SK-MEL-5 (cell line): Measurements from ENCODE around the gene SLC2A4RG. TPM values are rescaled to one million over a fixed set of nuclear protein-coding genes. Genes with fewer than 3 reads are reported as not detected.
A peak's percentile ranks its signal among the peaks of the same experiment; 100 is the strongest.

ENCODE experiments used
- DNase-seq: peaks from one replicate; pipeline ENCODE4 v3.0.0-alpha.2; 2016; ENCODE audit warnings: low read depth, low spot score
- in situ Hi-C: cut with HindIII; loops from 2 replicates; pipeline ENCODE4 v1.10.0; 2016; ENCODE audit warnings: low sequenced_read_pairs, high pct_unique_total_duplicates, low pct_unique_long_range_greater_than_20kb
- small RNA-seq, 2 experiments: library from RNA; depleted of rRNA; stranded (forward); fragments of <200 nt; gene quantifications; one replicate each; pipeline ENCODE3, GENCODE V24; 2014
- total RNA-seq: library from RNA; depleted of rRNA; stranded (reverse); fragments of >200 nt; shearing (Covaris generic); gene quantifications from 2 replicates; pipeline ENCODE4 v1.2.3, GENCODE V29; 2014; rRNA removed

Gene SLC2A4RG
- total RNA-seq, 1 experiment from 2014 or later, result 11.4 TPM

DNA sequence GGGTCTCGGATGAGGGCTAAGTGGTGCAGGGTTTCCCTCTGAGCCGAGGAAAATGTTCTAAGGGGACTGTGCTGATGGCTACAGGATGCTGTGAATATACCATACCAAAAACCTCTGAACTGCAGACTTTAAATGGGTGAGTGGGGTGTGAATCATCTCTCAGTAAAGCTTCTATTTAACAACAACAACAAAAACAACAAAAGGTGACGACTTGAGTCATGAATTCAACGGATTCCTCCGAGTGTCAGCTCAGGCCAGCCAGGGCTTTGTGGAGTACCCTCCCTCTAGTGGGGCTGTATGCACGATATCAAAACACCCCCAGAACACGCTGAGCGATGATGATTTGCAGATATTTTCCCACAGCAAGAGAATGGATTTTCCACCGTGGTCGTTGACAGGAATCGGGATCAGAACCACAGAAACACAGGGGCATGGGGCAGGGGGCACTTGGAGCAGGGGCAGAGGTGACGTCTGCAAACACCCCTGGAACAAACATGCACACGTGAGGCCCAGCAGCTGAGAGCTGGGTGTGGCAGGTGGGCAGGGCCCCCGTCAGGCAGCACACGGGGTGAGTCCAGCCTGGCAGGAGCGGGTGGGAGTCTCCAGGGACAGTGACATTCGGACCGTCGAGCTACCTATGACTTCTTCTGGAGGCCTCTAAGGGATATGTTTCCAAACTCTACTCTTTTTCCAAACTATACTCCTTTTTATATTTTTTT lies 38.6 kb downstream of the SLC2A4RG start:
- in situ Hi-C loops, result no loop called here
- DNase-seq, result no peak

DNA sequence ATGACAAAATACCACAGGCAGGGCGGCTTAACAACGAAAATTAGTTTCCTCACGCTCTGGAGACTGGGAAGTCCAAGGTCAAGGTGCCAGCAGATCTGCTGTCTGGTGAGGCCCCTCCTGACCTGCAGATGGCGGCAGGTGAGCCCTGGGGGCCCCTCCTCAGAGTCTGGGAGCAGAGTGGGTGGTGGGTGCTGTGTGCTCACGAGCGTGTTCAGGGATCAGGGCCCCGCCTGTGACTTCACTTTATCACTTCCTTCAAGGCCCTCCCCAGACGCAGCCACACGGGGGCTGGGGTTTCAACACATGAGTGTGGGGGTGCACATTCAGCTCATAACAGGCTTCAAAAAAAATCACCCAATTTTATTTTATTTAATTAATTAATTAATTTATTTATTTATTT lies 39.3 kb downstream of the SLC2A4RG start:
- DNase-seq, result no peak
- in situ Hi-C loops, result no loop called here

DNA sequence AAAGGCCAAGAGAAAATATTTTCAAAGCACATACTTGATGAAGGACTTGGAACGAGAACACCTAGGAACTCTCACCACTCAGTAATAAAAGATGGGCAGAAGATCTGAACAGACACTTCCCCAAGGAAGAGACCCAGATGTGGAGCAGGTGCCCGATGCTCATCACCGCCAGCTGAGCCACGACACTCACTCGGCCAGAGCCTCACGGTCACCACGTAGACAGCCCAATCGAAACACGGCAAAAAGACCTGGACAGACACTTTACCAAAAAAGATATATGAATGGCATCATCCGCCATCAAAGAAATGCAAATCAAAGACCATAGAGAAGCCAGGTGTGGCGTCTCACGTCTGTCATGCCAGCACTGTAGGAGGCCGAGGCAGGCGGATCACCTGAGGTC lies 41.6 kb downstream of the SLC2A4RG start:
- DNase-seq, result no peak
- in situ Hi-C loops, result no loop called here

GRCh38 chr20:63782051-63782471 lies 42.5 kb downstream of the SLC2A4RG start:
- peak; percentile 29 for DNase-seq
- in situ Hi-C loops, result no loop called here

DNA sequence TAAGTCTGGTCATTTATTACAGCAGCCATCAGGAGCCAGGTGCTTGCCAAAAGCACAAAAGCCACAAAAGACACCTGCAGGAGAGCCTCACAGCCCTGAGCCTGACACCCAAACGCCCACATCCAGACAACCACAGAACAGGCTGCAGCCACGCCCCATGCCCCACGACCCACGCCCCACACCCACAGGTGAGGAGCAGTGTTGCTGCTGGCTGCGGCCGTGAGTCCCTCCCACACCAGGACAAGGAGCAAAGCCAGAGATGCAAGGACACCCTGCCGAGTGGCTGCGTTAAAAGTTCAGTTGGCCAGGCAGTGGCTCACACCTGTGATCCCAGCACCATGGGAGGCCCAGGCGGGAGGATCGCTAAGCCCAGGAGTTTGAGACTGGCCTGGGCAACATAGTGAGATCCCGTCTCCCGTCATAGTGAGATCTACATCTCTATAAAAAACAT lies 43.0 kb downstream of the SLC2A4RG start:
- in situ Hi-C loops, result no loop called here
- DNase-seq, result no peak

DNA sequence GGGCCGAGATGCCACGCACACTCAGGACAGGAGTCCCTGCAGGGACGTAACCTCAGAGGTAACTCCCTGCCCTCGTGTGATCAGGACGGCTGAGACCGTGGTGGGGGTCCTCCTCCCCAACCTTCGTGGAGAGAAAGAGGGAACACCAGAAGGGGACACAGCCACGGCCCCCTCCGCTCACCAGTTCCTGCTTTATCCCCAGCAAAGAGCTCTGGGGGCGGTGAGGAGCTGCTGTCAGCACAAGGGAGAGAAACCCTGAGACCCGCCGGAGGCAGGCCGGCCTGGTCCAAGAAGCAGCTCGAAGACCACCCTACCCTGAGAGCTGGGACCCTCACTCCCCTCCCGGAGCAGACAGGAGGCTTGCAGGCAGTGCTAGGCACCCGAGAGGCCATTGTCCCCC lies 44.4 kb downstream of the SLC2A4RG start:
- DNase-seq, result no peak
- in situ Hi-C loops, result no loop called here

DNA sequence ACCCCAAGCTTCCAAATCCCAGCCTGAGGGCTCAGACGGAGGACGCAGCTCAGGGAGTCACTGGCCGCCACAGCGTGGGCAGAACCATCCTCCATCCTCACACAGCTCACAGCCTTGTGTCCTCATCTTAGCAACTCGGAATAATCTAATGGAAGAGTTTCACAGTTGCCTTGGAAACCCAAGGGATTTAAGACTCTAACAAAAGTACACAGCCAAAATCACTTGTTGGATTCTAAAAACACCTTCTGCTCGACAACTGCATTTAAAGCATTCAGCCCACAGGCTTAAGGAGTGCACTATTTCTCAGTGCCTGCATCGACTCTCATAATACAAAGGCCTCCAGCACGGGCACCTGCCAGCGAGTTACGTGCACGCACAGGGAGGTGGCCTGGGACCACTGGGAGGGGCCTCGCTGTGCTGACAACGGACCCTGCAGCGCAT lies 46.1 kb downstream of the SLC2A4RG start:
- in situ Hi-C loops, result no loop called here
- no peak for DNase-seq

DNA sequence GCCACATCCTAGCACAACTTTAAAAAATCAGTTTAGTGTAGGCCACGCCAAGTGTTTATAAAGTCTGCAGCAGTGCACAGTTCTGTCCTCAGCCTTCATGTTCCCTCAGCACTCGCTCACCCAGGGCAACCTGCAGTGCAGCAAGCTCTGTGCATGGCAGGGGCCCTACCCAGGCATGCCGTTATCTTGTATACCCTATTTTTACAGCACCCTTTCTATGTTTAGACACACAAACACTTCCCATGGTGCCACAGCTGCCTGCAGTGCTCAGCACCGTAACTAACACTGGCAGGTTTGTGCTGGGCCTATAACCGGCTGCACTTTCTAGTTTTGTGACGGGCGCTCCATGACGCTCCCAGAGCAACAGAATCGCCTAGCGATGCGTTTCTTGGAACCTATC lies 47.7 kb downstream of the SLC2A4RG start:
- in situ Hi-C loops, result no loop called here
- DNase-seq, result no peak

DNA sequence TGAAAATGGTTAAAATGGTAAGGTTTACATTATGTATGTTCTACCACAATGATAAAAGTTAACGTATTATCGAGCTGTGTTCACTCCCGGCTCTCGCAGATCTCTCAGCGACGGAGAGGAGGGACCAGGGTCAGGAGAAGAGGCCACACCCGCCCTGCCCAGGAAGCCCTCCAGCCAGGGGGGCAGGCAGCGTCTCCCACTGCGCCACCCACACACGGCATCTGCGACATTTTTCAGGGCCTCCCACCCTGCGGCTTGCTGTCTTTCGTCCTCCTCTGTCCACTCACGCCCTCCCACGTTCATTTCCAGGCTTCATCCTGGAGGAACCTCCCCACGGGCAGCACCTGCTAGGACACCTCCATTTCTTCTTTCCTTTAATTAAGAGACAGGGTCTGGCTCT lies 48.2 kb downstream of the SLC2A4RG start:
- DNase-seq, result no peak
- in situ Hi-C loops, result no loop called here

DNA sequence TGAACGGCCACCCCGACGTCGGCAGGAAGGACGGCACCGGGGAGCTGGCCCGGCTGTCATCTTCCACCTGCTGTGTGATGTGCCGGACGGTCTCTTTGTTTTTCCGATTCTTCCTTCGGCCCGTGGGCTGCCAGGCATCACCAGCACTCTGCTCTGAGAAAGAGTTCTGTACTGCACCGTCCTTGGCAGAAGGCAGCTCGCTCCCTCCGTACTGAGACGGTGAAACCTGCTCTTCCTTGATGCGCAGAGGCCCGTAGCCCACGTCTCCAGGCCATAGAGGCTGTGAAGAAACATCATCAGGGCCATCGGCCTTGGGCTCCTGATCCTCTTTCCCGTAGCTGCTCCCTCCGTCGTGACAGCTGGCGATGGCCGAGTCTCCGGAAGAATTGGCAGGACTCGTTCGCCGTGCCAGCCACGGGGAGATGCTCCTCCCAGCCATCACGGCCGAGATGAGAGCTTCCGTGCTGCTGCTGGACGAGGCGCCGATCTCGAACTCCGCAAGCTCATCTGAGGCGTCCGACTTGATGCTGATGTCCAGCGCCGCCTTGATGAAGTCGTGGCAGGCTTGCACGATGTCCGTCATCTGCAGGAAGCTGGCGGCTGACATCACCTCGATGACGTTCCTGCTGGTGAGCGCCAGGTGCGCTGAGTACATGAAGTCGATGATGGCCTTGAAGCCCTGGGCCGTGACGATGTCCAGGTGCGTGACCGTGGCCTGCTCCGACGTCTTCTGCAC lies 50.4 kb downstream of the SLC2A4RG start:
- no peak for DNase-seq
- in situ Hi-C loops, result no loop called here

GRCh38 chr20:63790572-63791168 lies 51.1 kb downstream of the SLC2A4RG start:
- DNase-seq, result no peak
- in situ Hi-C loops, result no loop called here

- DNase-seq, result no peak
- in situ Hi-C loops, result no loop called here
Measured at GRCh38 chr20:63791497-63792156, 52.1 kb downstream of the SLC2A4RG start.

DNA sequence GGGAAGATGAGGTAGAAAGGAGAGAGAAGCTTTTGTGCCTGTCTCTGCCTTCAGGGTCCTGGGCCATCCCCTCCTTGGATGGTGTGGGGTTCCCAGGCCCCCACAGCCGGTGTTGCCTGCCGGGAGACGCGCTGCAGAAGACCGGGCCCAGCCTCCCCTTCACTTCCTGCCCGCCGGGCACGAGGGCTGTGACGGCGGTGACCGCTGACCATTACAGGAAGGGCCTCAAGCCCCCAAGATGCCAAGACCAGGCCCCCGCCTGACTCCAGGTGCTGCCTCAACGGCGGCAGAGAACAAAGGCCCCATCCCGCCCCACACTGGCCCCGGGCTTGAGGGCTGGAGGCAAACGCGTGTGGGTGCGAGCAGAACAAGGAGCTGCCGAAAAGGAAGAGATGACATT lies 53.3 kb downstream of the SLC2A4RG start:
- in situ Hi-C loops, result no loop called here
- DNase-seq, result no peak

Small RNA genes within 50 kb of the gene (small RNA-seq; reads per million reads assigned to genes)
- gene LIME1, result 0 to 0.10 reads per million in 2 experiments
- 0 reads per million in 2 experiments for gene TNFRSF6B

Other genes starting within 250 kb of the SLC2A4RG start
- 31.7 and 32.6 TPM in 2 replicates for gene EEF1A2, start 240.7 kb upstream of the SLC2A4RG start, total RNA-seq
- gene PPDPF, start 219.0 kb upstream of the SLC2A4RG start, total RNA-seq, result 29.6 and 37.5 TPM in 2 replicates
- 0.19 TPM in 1 of 2 replicates, not detected in the other for gene PTK6, start 202.4 kb upstream of the SLC2A4RG start, total RNA-seq
- gene SRMS, start 192.0 kb upstream of the SLC2A4RG start, total RNA-seq, result not detected in 2 replicates
- gene FNDC11, start 185.6 kb upstream of the SLC2A4RG start, total RNA-seq, result 0.05 TPM in 1 of 2 replicates, not detected in the other
- gene HELZ2, start 165.5 kb upstream of the SLC2A4RG start, total RNA-seq, result 20.7 and 21.7 TPM in 2 replicates
- gene GMEB2, start 112.7 kb upstream of the SLC2A4RG start, total RNA-seq, result 8.5 and 10.5 TPM in 2 replicates
- gene STMN3, start 86.4 kb upstream of the SLC2A4RG start, total RNA-seq, result 34.2 TPM in 2 replicates
- gene RTEL1, start 81.5 kb upstream of the SLC2A4RG start, total RNA-seq, result 8.4 and 12.5 TPM in 2 replicates
- 1.5 and 1.6 TPM in 2 replicates for gene TNFRSF6B, start 43.1 kb upstream of the SLC2A4RG start, total RNA-seq
- gene ARFRP1, start 31.8 kb upstream of the SLC2A4RG start, total RNA-seq, result 18.9 and 25.5 TPM in 2 replicates
- 23.4 and 24.4 TPM in 2 replicates for gene ZGPAT, start 31.7 kb upstream of the SLC2A4RG start, total RNA-seq
- gene LIME1, start 3.1 kb upstream of the SLC2A4RG start, total RNA-seq, result 2.1 and 3.3 TPM in 2 replicates
- 1.0 and 1.6 TPM in 2 replicates for gene ZBTB46, start 91.5 kb downstream of the SLC2A4RG start, total RNA-seq
- gene ABHD16B, start 121.7 kb downstream of the SLC2A4RG start, total RNA-seq, result not detected in 2 replicates
- 74.4 and 76.4 TPM in 2 replicates for gene TPD52L2, start 125.5 kb downstream of the SLC2A4RG start, total RNA-seq
- gene DNAJC5, start 155.3 kb downstream of the SLC2A4RG start, total RNA-seq, result 52.7 and 58.1 TPM in 2 replicates
- 21.5 and 23.2 TPM in 2 replicates for gene UCKL1, start 216.6 kb downstream of the SLC2A4RG start, total RNA-seq
- gene ZNF512B, start 230.2 kb downstream of the SLC2A4RG start, total RNA-seq, result 8.5 and 8.9 TPM in 2 replicates
- gene SAMD10, start 239.9 kb downstream of the SLC2A4RG start, total RNA-seq, result not detected in 2 replicates
- 63.7 and 71.3 TPM in 2 replicates for gene PRPF6, start 241.4 kb downstream of the SLC2A4RG start, total RNA-seq